NCI-H1930 (cell line): ENCODE measurements around the gene THSD7B.
A peak's percentile ranks its signal among the peaks of the same experiment; 100 is the strongest.
"Not testable (repeated sequence)": the region's sequence is repeated elsewhere in the genome, so short reads cannot be mapped to it uniquely, and the experiment has no call there.

Source experiments
- DNase-seq, 2 experiments: peaks; one replicate each; lab custom pipeline; 2025; lab: John Stamatoyannopoulos, UW

Gene THSD7B

GRCh38 chr2:136765256-136766072, at the start of gene THSD7B:
THSD7B (plus strand) TSS chr2:136765545; CDS start chr2:136882179, 116,634 bp downstream.
- DNase-seq, result no peak

GRCh38 chr2:136718273-136718672, 47.1 kb upstream of the THSD7B start:
- DNase-seq, result no peak

- no peak for DNase-seq
Measured at GRCh38 chr2:136727973-136728699, 37.2 kb upstream of the THSD7B start.

- no peak for DNase-seq
Measured at GRCh38 chr2:136736236-136736635, 29.1 kb upstream of the THSD7B start.

- DNase-seq, result no peak
Measured at GRCh38 chr2:136738044-136738443, 27.3 kb upstream of the THSD7B start.

GRCh38 chr2:136741471-136741870, 23.9 kb upstream of the THSD7B start:
- no peak for DNase-seq

- DNase-seq, result no peak
Measured at GRCh38 chr2:136750065-136750464, 15.3 kb upstream of the THSD7B start.

GRCh38 chr2:136751406-136751805, 13.9 kb upstream of the THSD7B start:
- DNase-seq, result no peak

GRCh38 chr2:136758504-136758903, 6.8 kb upstream of the THSD7B start:
- DNase-seq, result not testable (repeated sequence)

- DNase-seq, result peak in 1 of 2 experiments; percentile 11
Measured at GRCh38 chr2:136764452-136765255, 691 bp upstream of the THSD7B start.

- no peak for DNase-seq
Measured at GRCh38 chr2:136766073-136766404, 694 bp downstream of the THSD7B start.

- no peak for DNase-seq
Measured at GRCh38 chr2:136767030-136767429, 1.7 kb downstream of the THSD7B start.

GRCh38 chr2:136769871-136770270, 4.5 kb downstream of the THSD7B start:
- DNase-seq, result no peak

- no peak for DNase-seq
Measured at GRCh38 chr2:136770384-136770783, 5.0 kb downstream of the THSD7B start.

- no peak for DNase-seq
Measured at GRCh38 chr2:136777391-136777790, 12.0 kb downstream of the THSD7B start.

- no peak for DNase-seq
Measured at GRCh38 chr2:136783856-136784255, 18.5 kb downstream of the THSD7B start.

GRCh38 chr2:136785215-136785614, 19.9 kb downstream of the THSD7B start:
- no peak for DNase-seq

- no peak for DNase-seq
Measured at GRCh38 chr2:136787970-136788369, 22.6 kb downstream of the THSD7B start.

- no peak for DNase-seq
Measured at GRCh38 chr2:136796339-136796738, 31.0 kb downstream of the THSD7B start.

GRCh38 chr2:136798766-136799165, 33.4 kb downstream of the THSD7B start:
- DNase-seq, result no peak

- DNase-seq, result no peak
Measured at GRCh38 chr2:136801661-136802060, 36.3 kb downstream of the THSD7B start.

- no peak for DNase-seq
Measured at GRCh38 chr2:136809998-136810397, 44.7 kb downstream of the THSD7B start.

GRCh38 chr2:136818839-136819238, 53.5 kb downstream of the THSD7B start:
- no peak for DNase-seq
